ENCODE measurements around the gene SLC16A10. TPM values are rescaled to one million over a fixed set of nuclear protein-coding genes. Genes with fewer than 3 reads are reported as not detected.
"Not testable (repeated sequence)": the region's sequence is repeated elsewhere in the genome, so short reads cannot be mapped to it uniquely, and the experiment has no call there.

Gene SLC16A10
- total and polyA plus RNA-seq, 7 experiments from 2014 or later = 1.6 to 27.7 (median 16.7) TPM

GRCh38 chr6:111121789-111122350 lies 34.6 kb downstream of the SLC16A10 start:
- no peak for ATAC-seq

DNA sequence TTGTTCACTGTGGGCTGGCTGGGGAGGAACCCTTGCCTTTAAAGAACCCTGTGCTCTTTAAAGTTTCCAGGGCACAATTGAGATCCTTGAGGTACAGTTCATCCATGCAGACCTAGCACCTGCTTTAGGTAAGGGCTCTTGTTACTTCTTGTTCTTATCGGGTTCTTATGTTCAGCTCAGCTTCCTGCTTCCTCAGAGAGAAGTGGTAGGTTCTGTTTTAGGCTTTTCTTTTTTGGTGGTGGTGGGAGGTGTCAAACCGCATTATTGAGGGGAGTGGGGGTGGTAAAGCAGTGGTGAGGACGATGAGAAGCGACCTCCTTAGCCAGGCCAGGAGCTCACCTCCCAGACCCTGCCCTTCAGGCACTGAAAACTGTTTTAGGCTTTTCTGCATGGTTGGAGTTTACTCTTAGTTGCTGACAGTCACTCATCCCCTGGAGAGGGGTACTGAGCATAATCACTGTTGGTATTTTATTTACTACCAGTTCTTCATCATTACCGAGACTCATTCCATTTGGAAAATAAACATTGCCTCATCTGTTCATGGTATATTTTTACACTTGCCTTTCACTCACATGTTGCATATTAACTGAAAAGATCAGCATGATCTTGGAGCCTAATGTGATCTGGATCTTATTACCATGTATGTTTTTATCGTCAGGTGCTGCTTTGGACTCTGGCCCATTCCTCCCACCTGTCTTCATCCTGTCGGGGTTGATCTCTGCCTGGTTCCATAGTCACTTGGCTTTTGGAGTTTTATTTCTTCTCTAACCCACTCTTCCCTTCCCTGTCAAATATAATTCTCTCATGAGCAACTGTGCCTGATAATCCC lies 35.4 kb downstream of the SLC16A10 start:
- CTCF ChIA-PET = no interaction called here
- H3K9me3 ChIP-seq (ENCODE audit: control insufficient read depth in 2 of 3, low read length in 3 of 3) = no peaks in the 10 kb centered on the region
- ATAC-seq = peak; percentile 42

More at GRCh38 chr6:111121789-111122350, 34.6 kb downstream of the SLC16A10 start:
- Histone ChIP-seq H3K36me3 (ENCODE audit: control insufficient read depth in 2 of 3, insufficient read depth in 3 of 3, low read length in 3 of 3) (no peaks in the 10 kb centered on the region), H3K4me3 (ENCODE audit: low read length) (no peak overlapping the region), H3K4me1 (ENCODE audit: control insufficient read depth in 2 of 2, insufficient read depth in 2 of 2, low read length in 2 of 2) (peaks cover 8 to 12% of the 10 kb centered on the region in 2 donors), H3K27ac (ENCODE audit: low read depth, low read length) (no peak overlapping the region), H3K27me3 (ENCODE audit: control insufficient read depth in 2 of 2, insufficient read depth in 2 of 2, low read length in 2 of 2) (no peaks in the 10 kb centered on the region), H3K9me3 (ENCODE audit: control insufficient read depth in 2 of 3, low read length in 3 of 3) (no peaks in the 10 kb centered on the region)
- H3K27ac Mint-ChIP-seq = peak overlapping the region in 8 of 9 donors; percentile 59 to 91 (median 78)
- no peak for DNase-seq
- H3K4me3 Mint-ChIP-seq = peak overlapping the region in 4 of 10 donors; percentile 39 to 58 (median 56)
- ChIA-PET POLR2A (interaction anchor here (1.1 kb wide), 1 partner anchor 35 kb away, joined by 3 read pairs; the partner anchor contains the start of gene SLC16A10), CTCF (no interaction called here)
- H3K9me3 Mint-ChIP-seq = peaks cover 0 to 3% (median 0%) of the 10 kb centered on the region in 11 donors
- no peaks in the 10 kb centered on the region for H3K27me3 Mint-ChIP-seq
- H3K4me1 Mint-ChIP-seq = peaks cover 12 to 55% (median 22%) of the 10 kb centered on the region in 7 donors
- peaks cover 0 to 19% (median 5%) of the 10 kb centered on the region in 5 donors for H3K36me3 Mint-ChIP-seq
- intact Hi-C loops (cut with micrococcal nuclease) = loop anchor here in 1 of 2 donors (2.0 kb wide), 1 partner anchor 13 kb away; no protein-coding TSS in a partner anchor

DNA sequence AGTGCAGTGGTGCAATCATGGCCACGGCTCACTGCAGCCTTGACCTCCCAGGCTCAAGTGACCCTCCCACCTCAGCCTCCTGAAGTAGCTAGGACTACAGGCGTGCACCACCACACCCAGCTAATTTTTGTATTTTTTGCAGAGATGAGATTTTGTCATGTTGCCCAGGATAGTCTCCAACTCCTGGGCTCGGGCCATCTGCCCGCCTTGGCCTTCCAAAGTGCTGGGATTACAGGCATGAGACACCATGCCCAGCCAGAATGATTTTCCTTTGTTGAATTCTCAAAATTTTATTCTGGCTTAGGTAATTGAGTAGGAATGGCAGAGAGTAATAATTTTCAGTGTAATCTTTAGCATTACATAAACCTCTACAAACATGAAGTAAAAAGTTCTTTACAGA lies 37.1 kb downstream of the SLC16A10 start:
- Histone ChIP-seq H3K27me3 (ENCODE audit: control insufficient read depth in 2 of 2, insufficient read depth in 2 of 2, low read length in 2 of 2) (no peaks in the 10 kb centered on the region), H3K9me3 (ENCODE audit: control insufficient read depth in 2 of 3, low read length in 3 of 3) (no peaks in the 10 kb centered on the region), H3K4me1 (ENCODE audit: control insufficient read depth in 2 of 2, insufficient read depth in 2 of 2, low read length in 2 of 2) (peaks cover 8 to 12% of the 10 kb centered on the region in 2 donors), H3K27ac (ENCODE audit: low read depth, low read length) (no peak overlapping the region), H3K36me3 (ENCODE audit: control insufficient read depth in 2 of 3, insufficient read depth in 3 of 3, low read length in 3 of 3) (no peaks in the 10 kb centered on the region), H3K4me3 (ENCODE audit: low read length) (no peak overlapping the region)
- ATAC-seq = no peak
- Mint-ChIP-seq H3K9me3 (no peaks in the 10 kb centered on the region), H3K36me3 (peaks cover 0 to 11% (median 4%) of the 10 kb centered on the region in 5 donors), H3K4me1 (peaks cover 12 to 57% (median 29%) of the 10 kb centered on the region in 7 donors), H3K4me3 (no peak overlapping the region), H3K27ac (no peak overlapping the region), H3K27me3 (no peaks in the 10 kb centered on the region)
- intact Hi-C loops (cut with micrococcal nuclease) = no loop called here
- ChIA-PET CTCF (no interaction called here), POLR2A (no interaction called here)
- no peak for DNase-seq

More for the DNA sequence above, 35.4 kb downstream of the SLC16A10 start:
- peak in 4 of 9 donors; percentile 10 to 19 (median 15) for DNase-seq
- peaks cover 8 to 12% of the 10 kb centered on the region in 2 donors for H3K4me1 ChIP-seq (ENCODE audit: control insufficient read depth in 2 of 2, insufficient read depth in 2 of 2, low read length in 2 of 2)
- no peaks in the 10 kb centered on the region for H3K36me3 ChIP-seq (ENCODE audit: control insufficient read depth in 2 of 3, insufficient read depth in 3 of 3, low read length in 3 of 3)
- Mint-ChIP-seq H3K27ac (peak overlapping the region in 8 of 9 donors; percentile 59 to 91 (median 78)), H3K4me3 (peak overlapping the region in 8 of 10 donors; percentile 2 to 58 (median 48)), H3K4me1 (peaks cover 12 to 61% (median 27%) of the 10 kb centered on the region in 7 donors), H3K36me3 (peaks cover 0 to 16% (median 4%) of the 10 kb centered on the region in 5 donors), H3K27me3 (no peaks in the 10 kb centered on the region), H3K9me3 (peaks cover 0 to 3% (median 0%) of the 10 kb centered on the region in 11 donors)
- H3K27ac ChIP-seq (ENCODE audit: low read depth, low read length) = no peak overlapping the region
- H3K4me3 ChIP-seq (ENCODE audit: low read length) = no peak overlapping the region
- intact Hi-C loops (cut with micrococcal nuclease) = loop anchor here in 1 of 2 donors (2.0 kb wide), 1 partner anchor 14 kb away; no protein-coding TSS in a partner anchor
- POLR2A ChIA-PET = interaction anchor here (0.5 to 1.1 kb wide), 3 partner anchors 35 to 94 kb away, joined by 3 read pairs; partner anchors contain the start of gene SLC16A10
- H3K27me3 ChIP-seq (ENCODE audit: control insufficient read depth in 2 of 2, insufficient read depth in 2 of 2, low read length in 2 of 2) = no peaks in the 10 kb centered on the region

- peaks cover 0 to 8% (median 0%) of the 10 kb centered on the region in 3 experiments for H3K36me3 ChIP-seq (ENCODE audit: control insufficient read depth in 2 of 3, insufficient read depth in 3 of 3, low read length in 3 of 3)
- H3K27ac ChIP-seq (ENCODE audit: low read depth, low read length) = no peak overlapping the region
- Mint-ChIP-seq H3K27me3 (no peaks in the 10 kb centered on the region), H3K4me1 (peaks cover 0 to 31% (median 14%) of the 10 kb centered on the region in 7 donors), H3K36me3 (peaks cover 0 to 22% (median 12%) of the 10 kb centered on the region in 5 donors), H3K27ac (no peak overlapping the region), H3K4me3 (no peak overlapping the region), H3K9me3 (peaks cover 0 to 2% (median 0%) of the 10 kb centered on the region in 11 donors)
- DNase-seq = no peak
- no peak for ATAC-seq
- H3K4me3 ChIP-seq (ENCODE audit: low read length) = no peak overlapping the region
- POLR2A ChIA-PET = no interaction called here
- no peaks in the 10 kb centered on the region for H3K27me3 ChIP-seq (ENCODE audit: control insufficient read depth in 2 of 2, insufficient read depth in 2 of 2, low read length in 2 of 2)
- CTCF ChIA-PET = no interaction called here
- no peaks in the 10 kb centered on the region for H3K4me1 ChIP-seq (ENCODE audit: control insufficient read depth in 2 of 2, insufficient read depth in 2 of 2, low read length in 2 of 2)
- intact Hi-C loops (cut with micrococcal nuclease) = no loop called here
- no peaks in the 10 kb centered on the region for H3K9me3 ChIP-seq (ENCODE audit: control insufficient read depth in 2 of 3, low read length in 3 of 3)
Measured at GRCh38 chr6:111129013-111129412, 41.7 kb downstream of the SLC16A10 start.

DNA sequence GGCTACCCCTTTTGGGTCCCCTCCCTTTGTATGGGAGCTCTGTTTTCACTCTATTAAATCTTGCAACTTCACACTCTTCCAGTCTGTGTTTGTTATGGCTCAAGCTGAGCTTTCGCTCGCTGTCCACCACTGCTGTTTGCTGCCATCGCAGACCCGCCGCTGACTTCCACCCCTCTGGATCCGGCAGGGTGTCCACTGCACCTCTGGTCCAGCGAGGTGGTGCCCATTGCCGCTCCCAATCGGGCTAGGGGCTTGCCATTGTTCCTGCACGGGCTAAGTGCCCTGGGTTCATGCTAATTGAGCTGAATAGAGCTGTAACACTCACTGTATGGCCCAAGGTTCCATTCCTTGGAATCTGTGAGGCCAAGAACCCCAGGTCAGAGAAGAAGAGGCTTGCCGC lies 43.7 kb downstream of the SLC16A10 start:
- H3K36me3 ChIP-seq (ENCODE audit: control insufficient read depth in 2 of 3, insufficient read depth in 3 of 3, low read length in 3 of 3); H3K27me3 Mint-ChIP-seq; H3K27me3 ChIP-seq (ENCODE audit: control insufficient read depth in 2 of 2, insufficient read depth in 2 of 2, low read length in 2 of 2); intact Hi-C loops (cut with micrococcal nuclease); H3K9me3 ChIP-seq (ENCODE audit: control insufficient read depth in 2 of 3, low read length in 3 of 3); H3K4me3 Mint-ChIP-seq; H3K4me1 ChIP-seq (ENCODE audit: control insufficient read depth in 2 of 2, insufficient read depth in 2 of 2, low read length in 2 of 2); CTCF ChIA-PET; H3K4me3 ChIP-seq (ENCODE audit: low read length); H3K27ac Mint-ChIP-seq; H3K9me3 Mint-ChIP-seq; DNase-seq; H3K27ac ChIP-seq (ENCODE audit: low read depth, low read length); ATAC-seq: not testable (repeated sequence)
- H3K4me1 Mint-ChIP-seq = peaks cover 0 to 16% (median 12%) of the 10 kb centered on the region in 7 donors
- H3K36me3 Mint-ChIP-seq = peaks cover 0 to 34% (median 15%) of the 10 kb centered on the region in 5 donors
- POLR2A ChIA-PET = interaction anchor here (0.6 kb wide), 1 partner anchor 256 kb away, joined by 4 read pairs; no protein-coding TSS in a partner anchor

- H3K9me3 ChIP-seq (ENCODE audit: control insufficient read depth in 2 of 3, low read length in 3 of 3); ATAC-seq; H3K27me3 ChIP-seq (ENCODE audit: control insufficient read depth in 2 of 2, insufficient read depth in 2 of 2, low read length in 2 of 2); POLR2A ChIA-PET; H3K9me3 Mint-ChIP-seq; H3K27ac ChIP-seq (ENCODE audit: low read depth, low read length); CTCF ChIA-PET; H3K4me1 Mint-ChIP-seq; intact Hi-C loops (cut with micrococcal nuclease); H3K27ac Mint-ChIP-seq; H3K27me3 Mint-ChIP-seq; H3K4me3 ChIP-seq (ENCODE audit: low read length); H3K4me1 ChIP-seq (ENCODE audit: control insufficient read depth in 2 of 2, insufficient read depth in 2 of 2, low read length in 2 of 2); H3K4me3 Mint-ChIP-seq; DNase-seq: not testable (repeated sequence)
- peaks cover 0 to 51% (median 28%) of the 10 kb centered on the region in 5 donors for H3K36me3 Mint-ChIP-seq
- H3K36me3 ChIP-seq (ENCODE audit: control insufficient read depth in 2 of 3, insufficient read depth in 3 of 3, low read length in 3 of 3) = peaks cover 0 to 14% (median 0%) of the 10 kb centered on the region in 3 experiments
Measured at GRCh38 chr6:111132669-111133068, 45.4 kb downstream of the SLC16A10 start.

Measured in naive thymus-derived CD4-positive, alpha-beta T cell (primary cell).